ENCODE measurements around the gene TNFRSF25.
A peak's percentile ranks its signal among the peaks of the same experiment; 100 is the strongest.

GRCh38 chr1:6414443-6414844, 51.5 kb downstream of the TNFRSF25 start:
- no peak for TF ChIP-seq POLR2AphosphoS5 (IDR thresholded peaks at IDR 0.05; ENCODE audit: low read depth)
- TF ChIP-seq CTCF (conservative IDR thresholded peaks at IDR 0.05; ENCODE audit: low read depth in 2 of 2), result peak; percentile 75 to 83
- no peak for TF ChIP-seq REST (IDR thresholded peaks at IDR 0.05; ENCODE audit: unreplicated experiment)
- no peak for TF ChIP-seq JUNB (IDR thresholded peaks at IDR 0.05; ENCODE audit: unreplicated experiment)
- no peak for TF ChIP-seq ZNF462 (CRISPR knock-in tag; IDR thresholded peaks at IDR 0.05)
- TF ChIP-seq CREB1 (CRISPR knock-in tag; IDR thresholded peaks at IDR 0.05; ENCODE audit: low read depth), result peak; percentile 29; the same call in 1 of the 2 replicates
- TF ChIP-seq ZNF114 (CRISPR knock-in tag; IDR thresholded peaks at IDR 0.05), result no peak

All from GM23338 (cell line).